GM12892 (cell line): ENCODE results near the gene BCAN.

Experiments
- POLR2A ChIP-seq: IDR thresholded peaks from 2 replicates; pipeline ENCODE4 v1.6.1; 2011; ENCODE audit warnings: low read depth, low read length, control low read depth
- POLR2AphosphoS5 ChIP-seq: IDR thresholded peaks from 2 replicates; pipeline ENCODE4 v1.6.1; 2011; ENCODE audit warnings: low read depth, low read length, control low read depth
- TAF1 ChIP-seq: IDR thresholded peaks from 2 replicates; pipeline ENCODE4 v1.6.1; 2011; ENCODE audit warnings: low read depth, mild to moderate bottlenecking, control low read depth, low read length, borderline replicate concordance

GRCh38 chr1:156638189-156638985 lies 3.5 kb upstream of the BCAN start:
- TF ChIP-seq POLR2A (no peak), TAF1 (no peak), POLR2AphosphoS5 (no peak)
